Measurements from ENCODE around the gene PIK3CD. TPM values are rescaled to one million over a fixed set of nuclear protein-coding genes. Genes with fewer than 3 reads are reported as not detected.
"Not testable (repeated sequence)": the region's sequence is repeated elsewhere in the genome, so short reads cannot be mapped to it uniquely, and the experiment has no call there.

The PIK3CD gene
- total RNA-seq, 2 experiments from 2014 or later: 96.6 to 101 TPM

DNA sequence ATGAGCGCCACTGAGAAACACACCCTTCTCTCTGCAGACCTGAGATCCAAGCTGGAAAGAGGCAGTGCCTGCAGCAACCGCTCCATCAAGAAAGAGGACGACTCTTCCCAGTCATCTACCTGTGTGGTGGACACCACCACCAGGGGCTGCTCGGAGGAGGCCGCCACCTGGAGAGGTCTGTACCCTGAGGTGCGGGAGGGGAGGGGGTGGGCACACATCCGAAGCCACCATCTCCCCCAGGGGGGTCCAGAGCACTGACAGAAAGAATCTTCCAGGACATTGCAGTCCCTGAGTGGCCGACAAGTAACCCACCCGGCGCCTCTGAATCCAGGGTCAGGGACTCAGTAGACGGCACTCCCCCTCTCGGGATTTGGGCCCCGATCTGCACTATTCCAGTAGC lies 39.8 kb upstream of the PIK3CD start:
- CTCF ChIA-PET: no interaction called here
- H3K27me3 Mint-ChIP-seq (ENCODE audit: low read depth): no peaks in the 10 kb centered on the region
- no peaks in the 10 kb centered on the region for H3K9me3 Mint-ChIP-seq
- H3K36me3 Mint-ChIP-seq (ENCODE audit: low read depth): peaks cover 4% of the 10 kb centered on the region
- H3K4me3 Mint-ChIP-seq: no peak overlapping the region
- no peak for DNase-seq
- no peaks in the 10 kb centered on the region for H3K4me1 Mint-ChIP-seq (ENCODE audit: low read depth)
- intact Hi-C loops (cut with micrococcal nuclease): no loop called here
- H3K27ac Mint-ChIP-seq: no peak overlapping the region

DNA sequence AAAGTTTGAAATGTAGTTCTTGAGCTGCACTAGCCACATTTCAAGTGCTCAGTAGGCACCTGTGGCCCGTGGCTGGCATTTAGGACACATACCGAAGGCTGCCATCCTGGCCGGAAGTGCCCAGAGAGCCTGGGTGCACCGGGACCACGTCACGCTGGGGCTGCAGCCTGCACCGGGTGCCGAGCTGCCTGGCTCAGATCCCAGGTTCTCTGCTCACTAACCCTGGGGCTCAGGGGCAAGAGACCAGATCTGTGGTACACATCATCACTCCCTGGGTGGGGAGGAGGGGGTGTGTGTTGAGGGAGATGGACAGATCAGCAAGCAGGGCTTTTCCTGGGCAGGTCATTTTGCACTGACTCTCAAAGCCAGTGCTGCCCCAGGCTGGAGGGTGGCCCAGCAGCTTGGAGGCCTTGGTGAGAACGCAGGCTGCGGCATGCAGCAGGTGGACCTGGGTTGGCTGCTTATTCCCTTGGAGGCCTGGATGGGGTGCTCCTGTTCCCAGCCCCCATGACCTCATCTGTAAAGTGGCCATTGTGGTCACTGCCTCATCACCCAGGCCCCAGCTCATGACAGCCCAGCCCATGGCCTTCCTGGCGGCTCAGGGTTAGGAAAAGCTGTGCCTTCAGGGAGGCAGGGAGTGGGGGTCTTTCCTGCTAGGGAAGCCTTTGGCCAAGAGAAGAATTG lies 39.2 kb upstream of the PIK3CD start:
- no peak for DNase-seq
- CTCF ChIA-PET: no interaction called here
- Mint-ChIP-seq H3K27ac (no peak overlapping the region), H3K27me3 (ENCODE audit: low read depth) (no peaks in the 10 kb centered on the region), H3K4me1 (ENCODE audit: low read depth) (no peaks in the 10 kb centered on the region), H3K4me3 (no peak overlapping the region), H3K36me3 (ENCODE audit: low read depth) (peaks cover 4% of the 10 kb centered on the region), H3K9me3 (no peaks in the 10 kb centered on the region)
- intact Hi-C loops (cut with micrococcal nuclease): no loop called here

DNA sequence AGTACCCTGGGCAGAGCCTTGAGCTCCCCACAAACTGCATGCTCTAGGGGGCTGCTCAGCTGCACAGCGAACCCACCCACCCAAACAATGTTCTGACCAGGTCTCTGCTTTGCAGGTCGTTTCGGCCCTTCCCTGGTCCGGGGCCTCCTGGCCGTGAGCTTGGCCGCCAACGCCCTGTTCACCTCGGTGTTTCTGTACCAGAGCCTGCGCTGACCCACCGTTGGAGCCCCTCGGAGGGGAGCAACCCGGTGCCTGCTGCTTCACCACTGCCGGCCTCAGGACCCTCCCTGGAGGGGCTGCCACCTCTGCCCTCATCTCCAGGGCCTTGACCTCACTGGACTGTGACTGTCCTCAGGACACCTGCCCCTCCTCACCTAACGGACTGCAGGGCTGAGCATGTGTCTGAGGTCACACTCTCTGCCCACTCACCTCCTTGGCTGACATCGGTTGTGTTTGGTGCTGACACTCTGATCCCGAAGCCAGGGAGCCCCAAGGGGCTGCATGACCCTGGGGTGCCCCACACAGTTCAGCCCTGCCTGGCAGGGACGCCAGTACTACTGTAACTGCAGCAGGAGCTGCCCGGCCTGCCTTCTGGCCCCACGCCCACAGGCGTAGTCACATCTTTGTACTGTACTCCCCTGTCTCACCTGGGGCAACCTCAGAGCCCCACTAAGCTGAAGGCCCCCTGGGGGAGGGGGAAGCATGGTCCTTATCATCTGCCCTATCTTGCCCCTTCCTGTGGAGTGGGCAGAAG lies 38.5 kb upstream of the PIK3CD start:
- H3K4me1 Mint-ChIP-seq (ENCODE audit: low read depth): no peaks in the 10 kb centered on the region
- CTCF ChIA-PET: no interaction called here
- peaks cover 4% of the 10 kb centered on the region for H3K36me3 Mint-ChIP-seq (ENCODE audit: low read depth)
- no peak for DNase-seq
- no peaks in the 10 kb centered on the region for H3K9me3 Mint-ChIP-seq
- intact Hi-C loops (cut with micrococcal nuclease): no loop called here
- no peaks in the 10 kb centered on the region for H3K27me3 Mint-ChIP-seq (ENCODE audit: low read depth)
- H3K4me3 Mint-ChIP-seq: no peak overlapping the region
- H3K27ac Mint-ChIP-seq: no peak overlapping the region

DNA sequence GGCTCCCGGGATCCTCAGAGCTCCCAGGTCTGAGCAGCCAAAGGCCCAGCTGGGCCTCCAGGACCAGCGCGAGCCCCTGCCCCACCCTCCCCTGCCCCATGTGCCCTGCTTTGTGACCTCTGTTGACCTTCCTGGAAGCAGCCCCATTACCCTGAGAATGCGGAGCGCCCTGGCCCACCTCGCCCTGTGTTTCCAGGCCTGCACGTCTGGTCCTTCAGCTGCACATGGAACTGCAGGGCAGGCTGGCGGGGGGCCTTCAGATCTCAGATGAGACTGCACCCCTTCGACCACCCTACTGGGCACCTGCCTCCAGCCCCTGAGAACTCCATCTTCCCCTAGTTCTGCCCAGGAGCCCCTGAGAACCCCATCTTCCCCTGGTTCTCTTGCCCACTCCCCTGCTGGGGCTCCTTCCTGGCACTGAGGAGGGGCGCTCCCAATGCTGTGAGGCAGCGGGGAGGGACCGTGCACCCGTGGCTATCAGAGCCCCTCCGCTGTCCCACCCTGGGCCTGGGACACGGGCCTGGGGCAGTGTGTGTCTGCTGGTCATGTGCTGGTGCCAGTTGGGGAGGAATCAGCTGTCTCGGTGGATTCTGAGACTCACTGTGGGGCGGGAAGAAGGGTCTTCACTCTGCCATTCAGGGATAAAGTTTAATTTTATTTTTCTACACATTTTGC lies 37.8 kb upstream of the PIK3CD start:
- CTCF ChIA-PET: no interaction called here
- H3K4me3 Mint-ChIP-seq: no peak overlapping the region
- no peak for DNase-seq
- no peaks in the 10 kb centered on the region for H3K4me1 Mint-ChIP-seq (ENCODE audit: low read depth)
- H3K36me3 Mint-ChIP-seq (ENCODE audit: low read depth): peaks cover 4% of the 10 kb centered on the region
- intact Hi-C loops (cut with micrococcal nuclease): no loop called here
- H3K27me3 Mint-ChIP-seq (ENCODE audit: low read depth): no peaks in the 10 kb centered on the region
- no peaks in the 10 kb centered on the region for H3K9me3 Mint-ChIP-seq
- H3K27ac Mint-ChIP-seq: no peak overlapping the region

DNA sequence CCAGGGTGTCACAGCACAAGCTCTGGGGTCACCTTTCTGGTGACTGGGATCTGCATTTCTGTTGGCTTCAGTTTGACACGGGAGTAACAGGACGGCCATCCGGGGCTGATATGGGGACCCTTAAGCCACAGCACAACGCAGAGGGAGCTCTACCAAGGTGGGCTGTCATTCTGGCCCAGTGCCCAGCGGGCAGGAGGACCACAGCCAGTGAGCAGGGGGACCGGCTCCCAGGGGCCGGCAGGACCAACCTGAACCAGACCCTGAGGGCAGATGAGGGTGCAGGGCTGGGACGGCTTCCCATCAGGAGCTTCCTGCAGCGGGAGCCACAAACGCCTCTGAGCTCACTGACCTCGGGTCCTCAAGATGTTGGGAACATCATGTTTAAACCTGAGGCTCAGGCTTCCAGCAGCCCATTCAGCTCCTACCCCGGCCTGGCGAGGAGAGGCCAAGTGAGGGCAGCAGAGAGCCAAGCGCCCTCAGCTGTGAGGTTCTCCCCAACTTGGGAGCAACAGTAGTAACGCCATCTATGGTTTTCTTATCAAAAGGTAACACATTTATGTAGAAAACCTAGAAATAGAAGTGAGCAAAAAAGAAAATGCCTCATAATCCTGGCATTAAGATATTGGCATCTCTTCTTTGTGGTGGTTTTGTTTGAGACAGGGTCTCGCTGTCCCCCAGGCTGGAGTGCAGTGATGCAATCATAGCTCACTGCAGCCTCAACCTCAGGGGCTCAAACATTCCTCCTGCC lies 36.0 kb upstream of the PIK3CD start:
- intact Hi-C loops (cut with micrococcal nuclease): no loop called here

DNA sequence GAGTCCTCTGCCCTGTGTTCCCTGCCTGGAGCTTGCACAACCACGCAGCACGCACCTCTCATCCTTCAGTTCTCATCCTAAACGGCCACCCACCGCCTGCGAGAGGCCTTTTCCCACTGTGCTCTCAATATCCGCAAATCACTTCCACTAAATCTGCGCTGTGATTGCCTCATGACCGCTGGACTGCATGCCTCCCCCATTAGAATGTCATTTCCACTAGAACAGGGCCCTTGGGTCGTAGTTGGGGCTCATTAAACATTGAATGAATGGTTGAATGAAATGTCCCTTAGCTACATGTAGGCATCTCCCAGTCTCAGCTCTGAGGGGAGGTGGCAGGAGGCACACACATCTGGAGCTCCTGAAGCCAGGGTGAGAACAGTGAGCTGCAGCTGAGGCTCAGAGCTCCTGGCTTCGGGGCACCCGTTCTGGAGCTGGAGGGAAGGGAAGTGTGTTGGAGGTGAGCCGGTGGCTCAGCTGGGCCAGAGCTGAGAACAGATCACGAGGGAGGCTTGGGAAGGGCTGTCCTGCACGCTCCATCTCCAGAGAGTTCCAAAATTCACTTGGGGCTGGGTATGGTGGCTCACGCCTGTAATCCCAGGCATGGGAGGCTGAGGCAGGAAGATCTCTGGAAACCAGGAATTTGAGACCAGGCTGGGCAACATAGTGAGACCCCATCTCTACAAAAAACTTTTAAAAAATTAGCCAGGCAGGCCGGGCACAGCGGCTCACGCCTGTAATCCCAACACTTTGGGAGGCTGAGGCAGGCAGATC lies 32.4 kb upstream of the PIK3CD start:
- intact Hi-C loops (cut with micrococcal nuclease): no loop called here
- no peak overlapping the region for H3K4me3 Mint-ChIP-seq
- peaks cover 2% of the 10 kb centered on the region for H3K27me3 Mint-ChIP-seq (ENCODE audit: low read depth)
- no peak for DNase-seq
- no peaks in the 10 kb centered on the region for H3K36me3 Mint-ChIP-seq (ENCODE audit: low read depth)
- no peaks in the 10 kb centered on the region for H3K9me3 Mint-ChIP-seq
- CTCF ChIA-PET: interaction anchor here (0.7 to 1.3 kb wide), 2 partner anchors 167 to 255 kb away, joined by 3 to 4 read pairs; no protein-coding TSS in a partner anchor
- H3K27ac Mint-ChIP-seq: no peak overlapping the region
- H3K4me1 Mint-ChIP-seq (ENCODE audit: low read depth): no peaks in the 10 kb centered on the region

More for the DNA sequence above, 36.0 kb upstream of the PIK3CD start:
- no peaks in the 10 kb centered on the region for H3K9me3 Mint-ChIP-seq
- H3K36me3 Mint-ChIP-seq (ENCODE audit: low read depth): peaks cover 2% of the 10 kb centered on the region
- H3K4me1 Mint-ChIP-seq (ENCODE audit: low read depth): no peaks in the 10 kb centered on the region
- DNase-seq: peak; percentile 70
- CTCF ChIA-PET: interaction anchor here (0.6 to 3.2 kb wide), 13 partner anchors 9 to 326 kb away, joined by 3 to 18 read pairs (median 3); no protein-coding TSS in a partner anchor
- H3K4me3 Mint-ChIP-seq: no peak overlapping the region
- no peak overlapping the region for H3K27ac Mint-ChIP-seq
- H3K27me3 Mint-ChIP-seq (ENCODE audit: low read depth): peaks cover 2% of the 10 kb centered on the region

DNA sequence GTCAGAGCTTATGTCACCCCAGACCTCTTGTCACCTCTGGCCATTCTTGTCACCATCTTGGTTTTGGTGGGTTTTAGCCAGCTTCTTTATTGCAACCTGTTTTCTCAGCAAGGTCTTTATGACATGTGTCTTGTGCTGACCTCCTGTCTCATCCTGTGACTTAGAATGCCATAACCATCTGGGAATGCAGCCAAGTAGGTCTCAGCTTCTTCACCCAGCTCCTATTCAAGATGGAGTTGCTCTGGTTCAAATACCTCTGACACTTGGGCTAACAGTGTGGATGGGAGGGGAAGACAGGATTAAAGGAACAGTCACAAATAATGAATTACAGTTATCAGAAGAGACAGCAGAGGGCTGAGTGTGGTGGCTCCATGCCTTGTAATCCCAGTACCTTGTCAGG lies 30.5 kb upstream of the PIK3CD start:
- DNase-seq: no peak

DNA sequence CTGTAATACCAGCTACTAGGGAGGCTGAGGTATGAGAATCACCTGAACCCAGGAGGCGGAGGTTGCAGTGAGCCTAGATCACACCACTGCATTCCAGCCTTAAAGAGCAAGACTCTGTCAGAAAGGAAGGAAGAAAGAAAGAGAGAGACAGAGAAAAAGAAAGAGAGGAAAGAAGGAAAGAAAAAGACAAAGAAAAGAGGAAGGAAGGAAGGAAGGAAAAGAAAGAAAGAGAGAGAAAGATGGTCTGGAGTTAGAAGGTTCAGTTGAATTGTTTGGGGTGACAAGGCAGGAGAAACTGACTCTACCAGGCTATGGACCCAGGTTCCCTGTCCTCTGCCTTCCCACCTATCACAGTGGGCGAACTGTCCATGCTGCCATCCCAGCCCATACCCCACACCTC lies 27.4 kb upstream of the PIK3CD start:
- CTCF ChIA-PET: interaction anchor here (0.7 kb wide), 2 partner anchors 92 to 135 kb away, joined by 3 read pairs; no protein-coding TSS in a partner anchor
- H3K36me3 Mint-ChIP-seq (ENCODE audit: low read depth): no peaks in the 10 kb centered on the region
- no peak for DNase-seq
- intact Hi-C loops (cut with micrococcal nuclease): no loop called here
- peaks cover 1% of the 10 kb centered on the region for H3K27me3 Mint-ChIP-seq (ENCODE audit: low read depth)
- peaks cover 24% of the 10 kb centered on the region for H3K4me1 Mint-ChIP-seq (ENCODE audit: low read depth)
- no peak overlapping the region for H3K27ac Mint-ChIP-seq
- no peak overlapping the region for H3K4me3 Mint-ChIP-seq
- no peaks in the 10 kb centered on the region for H3K9me3 Mint-ChIP-seq

More for the DNA sequence above, 30.5 kb upstream of the PIK3CD start:
- Mint-ChIP-seq H3K4me3 (no peak overlapping the region), H3K27ac (no peak overlapping the region), H3K27me3 (ENCODE audit: low read depth) (peaks cover 2% of the 10 kb centered on the region), H3K36me3 (ENCODE audit: low read depth) (no peaks in the 10 kb centered on the region), H3K9me3 (no peaks in the 10 kb centered on the region), H3K4me1 (ENCODE audit: low read depth) (peaks cover 2% of the 10 kb centered on the region)
- intact Hi-C loops (cut with micrococcal nuclease): no loop called here
- CTCF ChIA-PET: interaction anchor here (0.6 to 1.4 kb wide), 2 partner anchors 174 to 247 kb away, joined by 3 to 4 read pairs; no protein-coding TSS in a partner anchor

DNA sequence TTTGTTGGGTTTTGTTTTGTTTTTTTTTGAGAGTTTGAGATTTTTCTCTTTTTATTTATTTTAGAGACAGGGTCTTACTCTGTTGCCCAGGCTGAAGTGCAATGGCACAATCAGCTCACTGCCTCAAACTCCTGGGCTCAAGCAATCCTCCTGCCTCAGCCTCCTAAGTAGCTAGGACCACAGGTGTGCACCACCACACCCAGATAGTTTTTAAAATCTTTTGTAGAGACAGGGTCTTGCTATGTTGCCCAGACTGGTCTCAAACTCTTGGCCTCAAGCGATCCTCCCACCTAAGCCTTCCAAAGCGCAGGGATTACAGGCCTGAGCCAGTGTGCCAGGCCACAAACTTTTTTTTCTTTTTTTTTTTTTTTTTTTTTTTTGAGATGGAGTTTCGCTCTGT lies 26.5 kb upstream of the PIK3CD start:
- H3K27ac Mint-ChIP-seq; DNase-seq; H3K9me3 Mint-ChIP-seq; H3K4me3 Mint-ChIP-seq; H3K36me3 Mint-ChIP-seq (ENCODE audit: low read depth); H3K27me3 Mint-ChIP-seq (ENCODE audit: low read depth): not testable (repeated sequence)
- peaks cover 26% of the 10 kb centered on the region for H3K4me1 Mint-ChIP-seq (ENCODE audit: low read depth)
- CTCF ChIA-PET: interaction anchor here (0.6 to 8.0 kb wide), 2 partner anchors 95 to 205 kb away, joined by 3 to 134 read pairs; no protein-coding TSS in a partner anchor
- intact Hi-C loops (cut with micrococcal nuclease): loop anchor here (5.0 kb wide), 2 partner anchors 317 to 802 kb away; partner anchors contain the start of genes LZIC and NMNAT1

DNA sequence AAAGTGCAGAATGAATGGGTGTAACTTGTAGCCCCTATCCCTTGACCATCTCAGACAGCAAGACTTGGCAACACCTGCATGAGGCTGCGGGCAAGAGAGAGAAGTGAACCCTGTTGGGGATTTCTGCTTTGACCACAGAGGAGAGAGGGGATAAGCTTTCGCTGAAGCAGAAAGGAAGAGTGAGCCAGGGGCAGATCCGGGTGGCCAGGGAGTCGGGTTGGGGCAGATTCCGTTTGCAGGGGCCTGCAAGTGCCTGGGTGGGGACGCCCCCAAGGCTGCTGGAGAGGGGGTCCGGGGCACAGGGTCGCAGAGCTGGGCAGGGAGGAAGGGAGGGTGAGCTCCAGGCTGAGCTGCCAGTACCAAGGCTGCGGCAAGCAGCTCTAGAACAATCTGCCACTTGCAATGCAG lies 25.3 kb upstream of the PIK3CD start:
- intact Hi-C loops (cut with micrococcal nuclease): loop anchor here (2.0 to 5.0 kb wide), 3 partner anchors 99 to 801 kb away; partner anchors contain the start of genes LZIC and NMNAT1
- peaks cover 8% of the 10 kb centered on the region for H3K36me3 Mint-ChIP-seq (ENCODE audit: low read depth)

More for the DNA sequence above, 25.3 kb upstream of the PIK3CD start:
- peak overlapping the region; percentile 85 for H3K4me3 Mint-ChIP-seq
- H3K27ac Mint-ChIP-seq: no peak overlapping the region
- peaks cover 34% of the 10 kb centered on the region for H3K4me1 Mint-ChIP-seq (ENCODE audit: low read depth)
- CTCF ChIA-PET: interaction anchor here (0.5 to 8.0 kb wide), 26 partner anchors 10 to 1215 kb away, joined by 3 to 134 read pairs (median 4); partner anchors contain the start of gene PIK3CD
- no peaks in the 10 kb centered on the region for H3K27me3 Mint-ChIP-seq (ENCODE audit: low read depth)
- DNase-seq: no peak
- H3K9me3 Mint-ChIP-seq: no peaks in the 10 kb centered on the region
